A549 (cell line): ENCODE measurements around the gene ARHGEF1. TPM values are rescaled to one million over a fixed set of nuclear protein-coding genes. Genes with fewer than 3 reads are reported as not detected.

Experiments used
- ATAC-seq, 2 experiments: fragments of 200-7000 bp in 1 of 2; fragments of >200 bp in 1 of 2; cut with Nextera tagmentation in 1 of 2; cut with Tn5 transposase in 1 of 2; 3 replicates each; pipeline versions ENCODE4 v1.8.0 to v1.9.1; 2018 to 2020; ENCODE audit warnings: mild to moderate bottlenecking in 1 of 2, moderate library complexity in 1 of 2
- CTCF ChIA-PET: fragments of 300-600 bp; sonication (Branson Sonifier 250); formaldehyde crosslinking; extraction: SDS; loops from one replicate; lab custom pipeline; 2021; ENCODE audit warnings: antibody characterized with exemption, inconsistent platforms; lab: Yijun Ruan, JAX
- POLR2A ChIA-PET: fragments of 350-600 bp; formaldehyde crosslinking; extraction: SDS; loops from one replicate; lab custom pipeline; 2021; ENCODE audit warnings: antibody characterized with exemption, inconsistent platforms; lab: Yijun Ruan, JAX
- DNase-seq, 2 experiments: peaks; one replicate each; pipeline versions ENCODE4 v3.0.0 to v3.0.0-alpha.2; 2011 to 2016; ENCODE audit warnings: low read depth in 1 of 2, low spot score in 1 of 2
- FAIRE-seq: peaks from 2 replicates; lab custom pipeline; 2011; peaks lifted over from hg19 to GRCh38; lab: Jason Lieb, UNC
- H3K27ac ChIP-seq, 2 experiments: fragments of >200 bp; sonication (Bioruptor Twin); formaldehyde crosslinking; 3 replicates each; pipeline ENCODE4 v1.5.1; 2016 to 2017
- H3K4me1 ChIP-seq: fragments of >200 bp; sonication (Bioruptor Twin); formaldehyde crosslinking; 3 replicates; pipeline ENCODE4 v1.6.1; 2016
- H3K4me2 ChIP-seq: fragments of >200 bp; sonication (Bioruptor Twin); formaldehyde crosslinking; 3 replicates; pipeline ENCODE4 v1.6.1; 2016
- H3K4me3 ChIP-seq: fragments of >200 bp; sonication (Bioruptor Twin); formaldehyde crosslinking; 3 replicates; pipeline ENCODE4 v1.5.1; 2016
- H3K9me3 ChIP-seq: fragments of >200 bp; sonication (Bioruptor Twin); formaldehyde crosslinking; 3 replicates; pipeline ENCODE4 v1.6.1; 2016
- CBX2 ChIP-seq: fragments of 200-600 bp; sonication (generic); IDR thresholded peaks from 2 replicates; pipeline ENCODE4 v1.6.1; 2016; ENCODE audit warnings: low read depth, mild to moderate bottlenecking, borderline replicate concordance
- CHD4 ChIP-seq: fragments of 200-600 bp; sonication (generic); IDR thresholded peaks from 2 replicates; pipeline ENCODE4 v1.6.1; 2016; ENCODE audit warnings: antibody characterized with exemption, mild to moderate bottlenecking, borderline replicate concordance
- EHF ChIP-seq: fragments of 250-450 bp; sonication (Bioruptor Pico); IDR thresholded peaks from 2 replicates; pipeline ENCODE4 v1.5.0; 2020; ENCODE audit warnings: mild to moderate bottlenecking
- EHMT2 ChIP-seq: fragments of 200-600 bp; sonication (generic); IDR thresholded peaks from 2 replicates; pipeline ENCODE4 v1.6.1; 2016; ENCODE audit warnings: antibody characterized with exemption, low read depth, mild to moderate bottlenecking, moderate library complexity
- EP300 ChIP-seq, 2 experiments: fragments of >200 bp; sonication (Bioruptor Twin); formaldehyde crosslinking; IDR thresholded peaks; 2 replicates in 1 of 2; 3 replicates in 1 of 2; pipeline ENCODE4 v1.6.1; 2016 to 2017
- ESRRA ChIP-seq: fragments of 150-350 bp; IDR thresholded peaks from 2 replicates; pipeline ENCODE4 v1.6.1; 2014; ENCODE audit warnings: mild to moderate bottlenecking, low read length, borderline replicate concordance
- HOXB5 ChIP-seq: fragments of 250-450 bp; sonication (Bioruptor Pico); IDR thresholded peaks from 2 replicates; pipeline ENCODE4 v1.5.0; 2020; ENCODE audit warnings: mild to moderate bottlenecking, moderate library complexity
- JUN ChIP-seq, 2 experiments: fragments of >200 bp; sonication (Bioruptor Twin); formaldehyde crosslinking; IDR thresholded peaks; 2 replicates in 1 of 2; 3 replicates in 1 of 2; pipeline ENCODE4 v1.6.1; 2016 to 2017
- JUNB ChIP-seq: fragments of >200 bp; sonication (Bioruptor Twin); formaldehyde crosslinking; IDR thresholded peaks from 2 replicates; pipeline ENCODE4 v1.6.1; 2016
- KDM5A ChIP-seq: fragments of 200-600 bp; sonication (generic); IDR thresholded peaks from 2 replicates; pipeline ENCODE4 v1.6.1; 2016; ENCODE audit warnings: antibody characterized with exemption, mild to moderate bottlenecking
- MAZ ChIP-seq: fragments of 150-350 bp; IDR thresholded peaks from 2 replicates; pipeline ENCODE4 v1.6.1; 2014; ENCODE audit warnings: antibody characterized with exemption, low read depth, low read length, borderline replicate concordance
- NPAS2 ChIP-seq: fragments of 250-450 bp; sonication (Bioruptor Pico); IDR thresholded peaks from 2 replicates; pipeline ENCODE4 v1.8.0; 2022; ENCODE audit warnings: mild to moderate bottlenecking, moderate library complexity, borderline replicate concordance
- PHF8 ChIP-seq: fragments of 200-600 bp; sonication (generic); IDR thresholded peaks from 2 replicates; pipeline ENCODE4 v1.6.1; 2016; ENCODE audit warnings: low read depth, mild to moderate bottlenecking, antibody characterized with exemption, moderate library complexity, borderline replicate concordance
- POLR2A ChIP-seq: IDR thresholded peaks from 2 replicates; pipeline ENCODE4 v1.6.1; 2012; ENCODE audit warnings: mild to moderate bottlenecking, low read length
- RAD21 ChIP-seq, 2 experiments: fragments of >200 bp in 1 of 2; sonication (Bioruptor Twin) in 1 of 2; formaldehyde crosslinking in 1 of 2; IDR thresholded peaks in 1 of 2; conservative IDR thresholded peaks in 1 of 2; 2 replicates in 1 of 2; 3 replicates in 1 of 2; pipeline ENCODE4 v1.6.1; 2012 to 2018; ENCODE audit warnings: inconsistent platforms in 1 of 2
- ZSCAN20 ChIP-seq: fragments of 250-450 bp; sonication (Bioruptor Pico); IDR thresholded peaks from 2 replicates; pipeline ENCODE4 v1.8.0; 2022; ENCODE audit warnings: mild to moderate bottlenecking, moderate library complexity
- WGBS: methylation state at CpG from one replicate; pipeline ENCODE4 v1.1.6; 2017; ENCODE audit errors: missing lambda C conversion rate; 5-methylcytosine and 5-hydroxymethylcytosine counted together
- polyA plus RNA-seq, 4 experiments: library from polyadenylated mRNA; depleted of rRNA in 3 of 4; stranded (reverse); fragments of >200 nt; fragmentation: RNase III in 1 of 4; extraction: RNeasy Plus Mini Kit Qiagen cat#74134 plus additional on column Dnase treatment in 1 of 4; gene quantifications; 2 replicates in 3 of 4; 3 replicates in 1 of 4; pipeline ENCODE4 v1.2.3, GENCODE V29; 2011 to 2017
- TF ChIP-seq, protein P1 (sequence below): IDR thresholded peaks from 2 replicates; pipeline ENCODE4 v1.6.1; 2012

ARHGEF1 gene
- polyA plus RNA-seq, 2 of the 4 experiments (the other 2 are of a cell fraction) = 38.0 to 84.2 TPM

DNA sequence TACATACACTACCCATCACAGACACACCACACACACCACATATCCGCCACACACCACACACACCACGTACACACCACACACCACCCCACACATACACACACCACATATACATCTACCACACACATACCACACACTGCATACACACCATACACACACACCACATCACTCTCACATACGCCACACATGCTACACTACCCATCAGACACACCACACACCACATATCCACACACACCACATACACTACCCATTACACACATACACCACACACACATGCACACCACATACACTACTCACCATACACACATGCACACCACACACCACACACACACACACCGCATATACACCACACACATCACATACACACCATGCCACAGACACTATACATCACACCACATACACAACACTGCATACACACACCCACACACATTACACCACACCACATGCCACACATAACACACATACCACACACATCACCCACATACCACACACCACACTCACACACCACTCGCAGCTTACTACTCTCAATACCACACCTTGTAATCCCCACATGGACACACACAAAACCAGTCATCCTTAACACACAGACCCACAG, 35.8 kb downstream of the ARHGEF1 start:
- Histone ChIP-seq H3K27ac (no peak overlapping the region), H3K4me1 (peaks cover 9% of the 10 kb centered on the region), H3K4me2 (no peak overlapping the region), H3K4me3 (no peak overlapping the region), H3K9me3 (no peaks in the 10 kb centered on the region)
- POLR2A ChIA-PET = no interaction called here
- CTCF ChIA-PET = interaction anchor here (0.5 to 1.6 kb wide), 8 partner anchors 10 to 1593 kb away, joined by 3 to 10 read pairs (median 4); partner anchors contain the start of genes ERFL and RABAC1
- WGBS = 77% methylated on average over 5 of the region's 5 CpGs
- FAIRE-seq = peak; percentile 100
- TF ChIP-seq, protein P1, sequence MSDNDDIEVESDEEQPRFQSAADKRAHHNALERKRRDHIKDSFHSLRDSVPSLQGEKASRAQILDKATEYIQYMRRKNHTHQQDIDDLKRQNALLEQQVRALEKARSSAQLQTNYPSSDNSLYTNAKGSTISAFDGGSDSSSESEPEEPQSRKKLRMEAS = no peak
- peak; percentile 17; the same call in 1 of the 2 replicates for TF ChIP-seq POLR2A
- TF ChIP-seq, all 56 proteins: peak for 1
- ATAC-seq (no peak), DNase-seq (no peak)

DNA sequence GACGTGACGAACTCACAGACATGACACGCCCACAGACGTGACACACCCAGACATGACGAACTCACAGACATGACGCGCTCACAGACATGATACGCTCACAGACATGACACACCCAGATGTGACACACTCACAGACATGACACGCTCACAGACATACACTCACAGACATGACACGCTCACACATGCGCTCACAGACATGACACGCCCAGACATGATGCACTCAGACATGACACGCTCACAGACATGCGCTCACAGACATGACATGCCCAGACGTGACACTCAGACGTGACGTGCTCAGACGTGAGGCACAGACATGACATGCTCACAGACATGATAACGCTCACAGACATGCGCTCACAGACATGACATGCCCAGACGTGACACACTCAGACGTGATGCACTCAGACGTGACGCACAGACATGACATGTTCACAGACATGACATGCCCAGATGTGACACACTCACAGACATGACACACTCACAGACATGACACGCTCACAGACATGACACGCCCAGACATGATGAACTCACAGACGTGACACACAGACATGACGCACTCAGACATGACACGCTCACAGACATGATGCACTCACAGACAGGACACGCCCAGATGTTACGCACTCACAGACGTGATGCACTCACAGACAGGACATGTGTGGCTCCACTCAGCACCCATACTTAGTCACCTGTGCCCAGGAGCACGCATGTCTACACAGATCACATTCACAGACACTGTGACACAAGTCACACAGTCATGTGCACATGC, 37.1 kb downstream of the ARHGEF1 start:
- 91% methylated on average over 33 of the region's 33 CpGs for WGBS

DNA sequence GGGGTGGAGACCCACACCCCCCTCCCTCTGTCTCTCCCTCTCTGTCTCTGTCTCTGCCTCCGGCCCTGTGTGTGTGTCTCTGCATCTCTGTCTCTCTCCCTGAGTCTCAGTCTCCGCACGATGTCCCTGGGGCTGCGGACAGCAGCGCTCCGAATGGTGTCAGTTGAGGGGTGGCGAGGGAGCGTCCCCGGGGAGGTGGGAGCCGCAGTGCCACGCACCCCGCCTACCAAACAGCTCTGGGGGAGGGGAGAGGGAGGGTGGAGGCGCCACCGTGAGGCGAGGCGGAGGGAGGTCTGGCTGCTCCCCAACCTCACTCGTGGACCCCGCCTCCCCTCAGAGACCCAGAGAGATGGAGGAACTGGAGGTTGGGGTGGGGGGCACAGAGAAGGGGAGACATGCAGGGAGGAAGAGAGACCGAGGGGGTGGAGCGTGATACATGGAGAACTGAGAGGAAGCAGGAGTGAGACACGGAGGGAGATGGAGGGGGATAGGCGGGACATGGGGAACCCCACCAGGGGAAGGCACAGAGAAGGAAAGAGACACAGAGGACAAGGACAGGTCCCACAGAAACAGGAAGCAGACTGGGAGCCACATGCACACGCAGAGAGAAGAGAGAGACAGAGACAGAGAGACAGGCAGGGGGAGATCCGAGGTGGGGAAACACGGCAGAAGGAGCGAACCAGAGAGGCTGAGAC, 38.0 kb downstream of the ARHGEF1 start:
- H3K4me3 ChIP-seq = no peak overlapping the region
- ATAC-seq = no peak
- WGBS = 67% methylated on average over 26 of the region's 26 CpGs
- DNase-seq = no peak
- POLR2A ChIA-PET = no interaction called here
- no peak overlapping the region for H3K27ac ChIP-seq
- no peak overlapping the region for H3K4me2 ChIP-seq
- no peaks in the 10 kb centered on the region for H3K9me3 ChIP-seq
- TF ChIP-seq EHMT2 (no peak), CHD4 (no peak), RAD21 (conservative IDR thresholded peaks at IDR 0.05 in 1 of 2, IDR thresholded peaks at IDR 0.05 in 1 of 2) (no peak), NPAS2 (no peak), ZSCAN20 (CRISPR knock-in tag) (no peak), PHF8 (no peak), EP300 (IDR thresholded peaks at IDR 0.05) (no peak), CBX2 (no peak)
- TF ChIP-seq, all 56 proteins: peak for 0
- CTCF ChIA-PET = interaction anchor here (1.1 to 2.1 kb wide), 6 partner anchors 10 to 37 kb away, joined by 3 to 9 read pairs (median 6); no protein-coding TSS in a partner anchor
- no peaks in the 10 kb centered on the region for H3K4me1 ChIP-seq
- no peak for FAIRE-seq

More for the DNA sequence above, 37.1 kb downstream of the ARHGEF1 start:
- Histone ChIP-seq H3K27ac (no peak overlapping the region), H3K4me2 (no peak overlapping the region), H3K4me3 (no peak overlapping the region), H3K9me3 (no peaks in the 10 kb centered on the region), H3K4me1 (peaks cover 5% of the 10 kb centered on the region)
- CTCF ChIA-PET = interaction anchor here (0.6 to 1.8 kb wide), 8 partner anchors 8 to 268 kb away, joined by 3 to 10 read pairs (median 4); partner anchors contain the start of genes ERFL and RABAC1
- no peak for ATAC-seq
- no peak for DNase-seq
- peak; percentile 96 for FAIRE-seq
- POLR2A ChIA-PET = no interaction called here
- TF ChIP-seq MAZ = no peak
- TF ChIP-seq EP300 (IDR thresholded peaks at IDR 0.05) = no peak
- TF ChIP-seq JUN (IDR thresholded peaks at IDR 0.05) = no peak
- no peak for TF ChIP-seq EHF
- no peak for TF ChIP-seq ESRRA
- TF ChIP-seq KDM5A = no peak
- TF ChIP-seq JUNB = no peak
- TF ChIP-seq HOXB5 = no peak
